ENCODE results near the gene PKP4.

- TF ChIP-seq POLR2A (IDR thresholded peaks at IDR 0.05), result no peak
- TF ChIP-seq CTCF (IDR thresholded peaks at IDR 0.05), result no peak
- TF ChIP-seq POLR2AphosphoS5 (IDR thresholded peaks at IDR 0.05), result no peak
These were observed 143.5 kb downstream of the PKP4 start for GRCh38 chr2:158600155-158600802.
